Astrocyte of the spinal cord (primary cell): ENCODE measurements around the gene ZNF316.

Source experiments
- DNase-seq: peaks from one replicate; pipeline ENCODE4 v3.0.0; 2011; ENCODE audit warnings: low read depth, low spot score
- H3K4me3 ChIP-seq: 2 replicates; pipeline ENCODE4 v1.5.1; 2011; ENCODE audit warnings: low read depth, mild to moderate bottlenecking, low read length, moderate library complexity
- in situ Hi-C: cut with HindIII; loops from 2 replicates; pipeline ENCODE4 v1.10.0; 2017; ENCODE audit warnings: low sequenced_read_pairs
- TF ChIP-seq, protein P1 (sequence below): IDR thresholded peaks from 2 replicates; pipeline ENCODE4 v1.5.1; 2012; ENCODE audit warnings: low read depth, mild to moderate bottlenecking, low read length, inconsistent platforms

Gene ZNF316

DNA sequence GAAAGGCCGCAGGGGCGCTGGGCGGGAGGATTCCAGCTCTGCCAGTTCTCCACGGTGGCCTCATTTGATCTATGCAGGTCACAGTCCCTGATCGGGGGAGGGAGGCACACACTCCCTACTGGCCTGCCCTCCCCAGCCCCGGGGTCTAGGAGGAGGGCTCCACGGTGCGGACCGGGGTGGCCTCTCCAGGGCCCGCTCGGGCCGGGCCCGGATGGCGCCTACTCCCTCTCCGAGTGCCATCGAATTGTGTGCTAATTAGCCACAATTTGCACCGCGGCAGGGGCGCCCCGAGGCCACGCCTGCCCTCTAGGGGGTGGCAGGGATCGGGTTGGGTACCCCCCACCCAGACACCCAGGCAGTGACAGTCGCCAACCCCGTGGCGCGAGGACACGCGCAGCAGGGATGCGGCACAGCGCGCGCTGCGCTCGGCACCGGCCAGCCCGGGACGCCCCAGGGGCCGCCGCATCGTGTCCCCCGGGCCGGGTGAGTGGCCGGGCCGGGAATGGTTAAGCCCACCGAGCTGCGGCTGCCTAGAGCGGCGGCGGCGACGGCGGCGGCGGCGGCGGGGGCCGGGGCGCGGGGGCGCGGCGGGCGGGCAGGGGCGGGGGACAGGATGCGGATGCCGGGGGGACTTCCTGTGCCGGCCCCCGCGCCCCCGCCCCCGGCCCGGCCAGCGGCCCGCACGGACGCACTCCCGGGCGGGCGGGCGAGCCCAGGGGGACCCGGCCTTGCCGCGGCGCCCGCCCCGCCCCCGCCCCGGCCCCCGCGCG lies 22.0 kb upstream of the ZNF316 start, which contains the start of gene ZNF853:
TSS of gene ZNF853 (plus strand) at position 658 of the 770 bp plus-strand sequence. CDS start 565 bp downstream, outside the sequence.
- in situ Hi-C loops: no loop called here
- peak within 1 kb of the TSS; percentile 48 for H3K4me3 ChIP-seq
- TF ChIP-seq, protein P1, sequence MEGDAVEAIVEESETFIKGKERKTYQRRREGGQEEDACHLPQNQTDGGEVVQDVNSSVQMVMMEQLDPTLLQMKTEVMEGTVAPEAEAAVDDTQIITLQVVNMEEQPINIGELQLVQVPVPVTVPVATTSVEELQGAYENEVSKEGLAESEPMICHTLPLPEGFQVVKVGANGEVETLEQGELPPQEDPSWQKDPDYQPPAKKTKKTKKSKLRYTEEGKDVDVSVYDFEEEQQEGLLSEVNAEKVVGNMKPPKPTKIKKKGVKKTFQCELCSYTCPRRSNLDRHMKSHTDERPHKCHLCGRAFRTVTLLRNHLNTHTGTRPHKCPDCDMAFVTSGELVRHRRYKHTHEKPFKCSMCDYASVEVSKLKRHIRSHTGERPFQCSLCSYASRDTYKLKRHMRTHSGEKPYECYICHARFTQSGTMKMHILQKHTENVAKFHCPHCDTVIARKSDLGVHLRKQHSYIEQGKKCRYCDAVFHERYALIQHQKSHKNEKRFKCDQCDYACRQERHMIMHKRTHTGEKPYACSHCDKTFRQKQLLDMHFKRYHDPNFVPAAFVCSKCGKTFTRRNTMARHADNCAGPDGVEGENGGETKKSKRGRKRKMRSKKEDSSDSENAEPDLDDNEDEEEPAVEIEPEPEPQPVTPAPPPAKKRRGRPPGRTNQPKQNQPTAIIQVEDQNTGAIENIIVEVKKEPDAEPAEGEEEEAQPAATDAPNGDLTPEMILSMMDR: no peak
- DNase-seq: no peak

DNA sequence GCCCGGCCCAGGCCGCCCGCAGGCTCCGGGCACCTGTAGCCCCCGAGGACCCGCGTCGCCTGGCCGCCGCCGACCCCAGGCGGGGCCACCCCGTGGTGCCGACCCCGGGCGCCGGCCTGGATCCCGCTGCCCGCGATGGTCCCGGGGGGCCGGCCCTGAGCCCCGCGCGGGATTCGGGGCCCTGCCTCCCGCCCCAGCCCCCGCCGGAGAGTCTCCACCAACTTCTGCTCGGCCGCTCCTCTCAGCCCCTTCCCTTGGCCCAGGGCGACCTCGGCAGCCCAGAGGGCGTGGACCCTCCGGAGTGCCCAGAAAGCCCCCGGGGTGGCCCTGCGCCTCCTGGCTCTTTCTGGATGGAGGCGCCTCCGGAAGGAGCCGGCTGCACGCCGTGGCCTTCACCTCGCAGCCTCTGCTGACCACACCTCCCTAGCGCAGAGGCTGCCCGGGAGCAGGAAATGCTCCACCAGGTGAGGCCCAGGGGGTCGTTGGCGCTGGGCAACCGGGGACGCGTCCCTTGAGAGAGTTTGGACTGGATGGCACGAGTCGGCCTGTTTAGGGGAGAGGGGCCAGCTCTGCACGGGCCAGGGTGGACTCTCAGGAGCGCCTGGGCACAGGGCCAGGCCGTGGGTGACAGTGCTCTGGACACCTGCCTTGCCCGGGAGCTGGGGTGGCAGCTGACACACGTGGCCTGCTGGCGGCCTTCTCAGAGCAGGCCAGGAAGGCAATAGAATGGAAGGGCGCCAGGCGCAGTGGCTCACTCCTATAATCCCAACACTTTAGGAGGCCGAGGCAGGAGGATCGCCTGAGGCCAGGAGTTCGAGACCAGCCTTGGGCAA lies 21.2 kb upstream of the ZNF316 start:
- no peak for DNase-seq
- TF ChIP-seq, protein P1: no peak
- H3K4me3 ChIP-seq: peak overlapping the region; percentile 48
- in situ Hi-C loops: no loop called here

DNA sequence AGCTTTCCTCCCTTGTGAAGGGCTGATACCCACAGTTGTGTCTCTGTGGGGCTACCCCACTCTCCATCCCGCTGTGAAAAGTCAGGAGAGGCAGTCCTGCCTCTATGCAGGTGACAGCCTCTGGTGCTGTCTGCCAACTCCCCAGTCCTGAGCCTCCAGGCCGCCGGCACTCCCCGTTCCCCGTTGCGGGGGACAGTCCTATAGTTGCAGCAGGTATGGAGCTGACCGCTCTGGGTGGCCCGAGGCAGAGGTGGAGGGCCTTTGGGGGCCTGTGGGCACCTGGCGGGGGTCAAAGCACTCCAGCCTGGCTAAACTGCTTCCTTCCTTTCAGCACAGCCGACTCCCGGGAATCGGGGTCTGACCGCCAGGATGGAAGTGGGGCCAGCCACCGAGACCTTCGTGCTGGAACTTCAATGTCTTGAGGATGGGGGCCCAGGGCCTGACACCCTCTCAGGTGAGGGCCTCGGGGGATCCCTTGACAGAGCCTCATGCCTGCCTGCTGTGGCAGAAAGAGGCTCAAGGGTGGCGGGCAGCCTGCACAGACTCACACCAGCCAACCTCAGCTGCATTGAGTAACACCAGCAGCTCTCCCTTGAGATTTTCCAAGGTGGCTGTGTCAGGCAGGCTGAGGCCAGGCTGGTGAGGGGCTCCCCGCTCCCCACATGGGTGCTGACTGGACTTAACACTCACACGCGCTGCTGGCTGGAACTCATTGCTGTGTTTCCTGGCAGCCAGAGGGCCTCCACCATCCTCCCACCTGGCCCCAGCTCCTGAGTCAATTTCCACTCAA lies 20.1 kb upstream of the ZNF316 start:
- TF ChIP-seq, protein P1: no peak
- no peak for DNase-seq
- in situ Hi-C loops: no loop called here
- no peak overlapping the region for H3K4me3 ChIP-seq

DNA sequence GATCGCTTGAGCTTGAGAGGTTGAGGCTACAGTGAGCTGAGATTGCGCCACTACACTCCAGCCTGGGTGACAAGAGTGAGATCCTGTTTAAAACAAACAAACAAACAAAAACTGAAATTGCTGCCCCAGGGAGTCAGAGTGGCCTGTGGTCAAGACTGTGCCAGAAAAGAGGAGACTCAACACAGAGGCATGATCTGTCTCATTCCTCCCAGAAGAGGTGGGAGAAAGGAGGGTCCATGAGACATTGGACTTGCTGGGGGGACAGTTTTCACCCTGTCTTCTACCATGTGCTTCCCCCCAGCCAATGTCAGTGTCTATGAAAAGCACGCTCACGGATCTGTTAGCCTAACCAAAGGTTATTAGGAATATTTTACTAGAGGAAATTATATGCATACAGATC lies 18.5 kb upstream of the ZNF316 start:
- in situ Hi-C loops: no loop called here
- DNase-seq: no peak
- TF ChIP-seq, protein P1: no peak

DNA sequence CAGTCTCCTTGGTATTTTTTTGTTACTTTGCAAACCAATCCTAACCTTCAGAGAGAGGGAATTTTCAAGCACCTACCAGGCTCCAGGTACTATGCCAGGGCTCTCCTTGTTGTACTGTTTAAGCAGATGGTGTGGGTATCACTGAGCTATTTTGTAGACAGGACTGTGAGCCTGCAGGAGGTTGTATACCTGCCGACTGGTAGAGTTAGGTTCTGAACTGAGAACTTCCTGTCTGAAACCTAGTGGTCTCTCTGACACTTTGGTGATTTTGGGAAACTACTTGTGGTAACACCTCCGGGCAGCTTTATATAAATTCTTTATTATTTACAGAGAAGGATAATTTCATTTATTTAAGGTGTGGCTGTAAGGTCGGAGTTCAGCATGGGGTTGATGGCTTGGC lies 17.2 kb upstream of the ZNF316 start:
- TF ChIP-seq, protein P1: no peak
- no peak overlapping the region for H3K4me3 ChIP-seq
- in situ Hi-C loops: no loop called here
- DNase-seq: no peak

More for the DNA sequence above, 18.5 kb upstream of the ZNF316 start:
- H3K4me3 ChIP-seq: no peak overlapping the region
